Epidermal melanocyte (primary cell): ENCODE results near the gene SLC49A4.

ENCODE experiments used
- DNase-seq: peaks from one replicate; pipeline ENCODE4 v3.0.0; 2011; ENCODE audit warnings: low spot score; ENCODE audit not compliant: insufficient read length

SLC49A4 gene

DNA sequence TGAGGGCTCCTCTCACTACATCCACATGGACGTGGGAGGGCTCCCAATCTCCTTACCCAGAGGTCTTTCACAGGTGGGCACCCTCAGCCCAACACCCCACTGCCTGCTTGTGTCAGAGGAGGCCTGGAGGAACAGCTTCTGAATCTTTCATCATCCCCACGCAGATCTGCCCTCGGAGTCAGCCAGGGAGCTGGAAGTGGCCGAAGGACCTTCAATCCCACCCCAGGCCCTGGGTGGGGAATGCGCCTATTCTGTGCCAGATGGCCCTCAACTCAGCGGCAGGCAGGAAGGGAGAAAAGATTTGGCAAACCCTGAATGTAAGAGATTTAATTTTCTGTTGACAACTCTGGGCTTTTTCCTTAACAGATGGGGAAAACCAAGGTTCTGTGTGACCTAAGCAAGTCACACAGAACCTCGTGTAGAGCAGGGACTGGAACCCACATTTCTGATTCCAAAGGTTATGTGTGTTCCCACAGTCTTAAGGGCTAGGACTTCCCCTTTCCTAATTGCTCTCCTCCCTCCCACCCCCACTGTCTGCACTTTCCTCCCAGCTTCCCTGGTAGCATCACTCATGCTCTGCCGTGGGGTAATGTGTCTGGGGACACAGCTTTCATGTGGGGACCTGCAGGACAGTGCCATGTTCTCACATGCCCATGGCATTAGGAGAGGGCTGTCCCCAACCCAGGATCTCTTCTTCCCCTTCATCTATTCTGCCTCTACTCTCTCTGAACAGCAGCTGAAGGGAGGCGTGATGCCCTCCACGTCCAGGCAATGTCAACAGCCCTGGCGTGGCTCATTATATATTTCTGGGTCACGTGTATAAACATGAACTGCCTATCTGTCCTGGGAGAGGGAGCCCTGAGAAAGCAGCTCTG is 134.6 kb downstream of the SLC49A4 start:
- no peak for DNase-seq

GRCh38 chr3:122930063-122930997 is 135.5 kb downstream of the SLC49A4 start:
- no peak for DNase-seq
